LNCaP clone FGC (cell line): ENCODE data around the gene ST6GAL1.
"Not testable (repeated sequence)": the region's sequence is repeated elsewhere in the genome, so short reads cannot be mapped to it uniquely, and the experiment has no call there.

ENCODE experiments used
- DNase-seq: peaks from one replicate; pipeline ENCODE4 v3.0.0-alpha.2; 2011; ENCODE audit warnings: low read depth
- H3K4me3 ChIP-seq: 2 replicates; pipeline ENCODE4 v1.5.1; 2011; ENCODE audit warnings: mild to moderate bottlenecking, low read depth, low read length, control low read depth
- TF ChIP-seq, protein P1 (sequence below): IDR thresholded peaks from 2 replicates; pipeline ENCODE4 v1.5.1; 2012; ENCODE audit warnings: mild to moderate bottlenecking; ENCODE audit not compliant: control insufficient read depth, insufficient read depth; ENCODE audit errors: extremely low read depth

Gene ST6GAL1

DNA sequence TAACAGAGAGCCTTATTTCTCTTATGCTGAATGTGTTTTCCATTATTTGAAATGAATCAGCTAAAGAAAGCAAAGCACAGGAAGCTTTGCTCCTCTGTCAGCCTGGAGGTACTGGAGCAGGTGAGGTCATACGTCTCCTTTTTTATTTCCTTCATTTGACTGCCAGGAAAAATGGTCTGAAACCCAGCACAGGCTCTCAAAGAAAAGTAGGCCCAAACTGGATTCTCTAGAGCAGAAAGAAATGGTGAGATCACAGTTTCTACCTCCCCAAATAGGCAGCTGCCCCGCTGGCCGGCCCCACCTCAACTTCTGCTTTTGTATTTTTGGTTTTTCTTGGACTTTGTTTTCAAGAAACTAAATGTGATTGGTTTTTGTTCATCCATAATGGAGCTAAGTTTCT is 113.9 kb downstream of the ST6GAL1 start:
- no peak overlapping the region for H3K4me3 ChIP-seq
- DNase-seq: no peak
- TF ChIP-seq, protein P1, sequence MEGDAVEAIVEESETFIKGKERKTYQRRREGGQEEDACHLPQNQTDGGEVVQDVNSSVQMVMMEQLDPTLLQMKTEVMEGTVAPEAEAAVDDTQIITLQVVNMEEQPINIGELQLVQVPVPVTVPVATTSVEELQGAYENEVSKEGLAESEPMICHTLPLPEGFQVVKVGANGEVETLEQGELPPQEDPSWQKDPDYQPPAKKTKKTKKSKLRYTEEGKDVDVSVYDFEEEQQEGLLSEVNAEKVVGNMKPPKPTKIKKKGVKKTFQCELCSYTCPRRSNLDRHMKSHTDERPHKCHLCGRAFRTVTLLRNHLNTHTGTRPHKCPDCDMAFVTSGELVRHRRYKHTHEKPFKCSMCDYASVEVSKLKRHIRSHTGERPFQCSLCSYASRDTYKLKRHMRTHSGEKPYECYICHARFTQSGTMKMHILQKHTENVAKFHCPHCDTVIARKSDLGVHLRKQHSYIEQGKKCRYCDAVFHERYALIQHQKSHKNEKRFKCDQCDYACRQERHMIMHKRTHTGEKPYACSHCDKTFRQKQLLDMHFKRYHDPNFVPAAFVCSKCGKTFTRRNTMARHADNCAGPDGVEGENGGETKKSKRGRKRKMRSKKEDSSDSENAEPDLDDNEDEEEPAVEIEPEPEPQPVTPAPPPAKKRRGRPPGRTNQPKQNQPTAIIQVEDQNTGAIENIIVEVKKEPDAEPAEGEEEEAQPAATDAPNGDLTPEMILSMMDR: no peak

DNA sequence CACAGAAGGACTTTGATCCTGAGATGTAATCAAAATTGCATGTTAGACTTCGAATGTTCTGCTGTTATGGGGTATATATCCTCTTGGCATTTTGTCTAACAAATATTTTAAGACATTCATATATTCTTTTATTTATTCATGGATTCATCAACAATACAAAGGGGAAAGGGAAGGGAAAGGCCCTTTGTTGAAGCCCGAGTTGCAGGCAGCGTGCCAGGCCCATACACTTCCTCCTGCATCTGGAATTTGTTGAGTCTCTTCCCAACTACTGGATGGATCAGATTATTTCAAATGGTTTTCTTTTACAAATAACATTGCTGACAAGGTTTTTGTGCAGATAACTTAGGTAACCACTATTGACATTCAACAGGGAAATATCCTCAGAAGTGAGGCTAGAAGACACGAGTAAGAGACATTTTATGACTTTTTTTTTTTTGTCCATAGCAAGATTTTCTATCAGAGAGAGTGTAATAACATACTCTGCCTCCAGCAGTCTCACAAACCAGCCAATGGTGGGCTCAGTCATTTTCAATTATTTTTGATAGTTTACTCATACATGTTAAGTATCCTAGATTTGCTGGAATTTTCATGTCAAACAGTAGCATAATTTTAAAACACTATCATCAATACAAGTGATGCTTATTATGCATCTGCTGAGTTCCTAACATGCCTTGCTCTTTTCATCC is 114.7 kb downstream of the ST6GAL1 start:
- TF ChIP-seq, protein P1: no peak
- no peak overlapping the region for H3K4me3 ChIP-seq
- no peak for DNase-seq

DNA sequence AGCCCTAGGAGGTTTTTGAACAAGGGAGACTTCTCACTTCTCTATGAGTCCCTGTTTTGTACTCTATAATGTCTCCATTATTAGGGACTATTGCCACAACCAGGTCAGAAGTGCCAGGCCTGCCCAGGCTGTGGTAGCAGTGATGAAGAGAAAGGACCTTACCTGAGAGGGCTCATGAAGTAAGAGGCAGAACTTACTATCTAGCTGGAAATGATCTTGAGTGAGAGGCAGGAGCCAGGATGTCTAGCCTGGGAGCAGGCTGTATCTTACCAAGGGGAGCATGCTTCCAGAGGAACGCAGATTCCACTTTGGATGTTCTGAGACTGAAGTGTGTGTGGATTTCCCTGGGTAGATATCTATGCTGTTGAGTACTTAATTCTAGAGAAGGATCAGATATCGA is 115.7 kb downstream of the ST6GAL1 start:
- H3K4me3 ChIP-seq: no peak overlapping the region
- no peak for DNase-seq
- TF ChIP-seq, protein P1: no peak

DNA sequence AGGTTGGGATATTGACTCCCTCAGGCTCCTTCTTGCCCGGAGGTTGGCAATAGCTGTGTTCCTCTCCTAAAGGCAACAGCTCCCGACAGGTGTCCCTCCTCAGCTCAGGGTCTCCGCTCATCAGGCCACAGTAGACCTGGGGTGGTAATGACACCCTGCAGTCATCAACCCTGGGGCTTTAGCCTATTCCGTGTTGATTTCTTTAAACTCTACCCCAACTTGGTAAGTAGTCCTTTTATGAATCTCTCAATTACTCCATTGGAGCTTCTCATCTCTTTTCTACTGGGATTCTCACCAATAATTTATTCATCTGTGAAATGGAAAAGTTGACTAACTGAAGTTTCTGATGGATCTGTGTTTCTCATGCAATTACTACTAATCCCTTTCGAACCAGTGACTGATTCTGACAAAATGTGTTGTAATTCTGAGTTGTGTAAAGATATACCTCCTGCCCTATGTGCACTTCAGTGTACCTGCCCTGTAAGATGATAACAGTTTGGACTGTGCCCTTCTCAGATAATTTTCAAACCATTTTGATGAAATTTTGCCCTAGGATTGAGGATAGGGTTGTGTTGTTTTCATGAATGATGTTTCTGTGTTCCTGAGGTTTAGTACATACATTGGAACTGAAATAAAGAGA is 119.3 kb downstream of the ST6GAL1 start:
- DNase-seq: no peak
- TF ChIP-seq, protein P1: no peak
- no peak overlapping the region for H3K4me3 ChIP-seq

DNA sequence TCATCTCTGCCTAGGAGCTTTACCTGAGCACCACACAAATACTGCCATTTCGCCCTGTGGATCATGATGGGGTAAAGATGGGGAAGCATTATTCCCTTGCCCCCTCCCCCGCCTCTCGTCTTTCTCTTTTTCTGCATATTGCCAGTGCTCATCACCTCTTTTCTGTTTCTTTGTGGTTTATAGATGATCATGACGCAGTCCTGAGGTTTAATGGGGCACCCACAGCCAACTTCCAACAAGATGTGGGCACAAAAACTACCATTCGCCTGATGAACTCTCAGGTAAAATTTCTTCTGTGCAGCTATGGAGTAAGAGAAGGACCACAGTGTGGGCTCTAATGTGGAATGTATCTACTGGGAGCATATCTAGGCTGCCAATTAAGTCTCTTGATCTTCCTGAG is 120.7 kb downstream of the ST6GAL1 start:
- DNase-seq: no peak
- H3K4me3 ChIP-seq: no peak overlapping the region
- TF ChIP-seq, protein P1: no peak

DNA sequence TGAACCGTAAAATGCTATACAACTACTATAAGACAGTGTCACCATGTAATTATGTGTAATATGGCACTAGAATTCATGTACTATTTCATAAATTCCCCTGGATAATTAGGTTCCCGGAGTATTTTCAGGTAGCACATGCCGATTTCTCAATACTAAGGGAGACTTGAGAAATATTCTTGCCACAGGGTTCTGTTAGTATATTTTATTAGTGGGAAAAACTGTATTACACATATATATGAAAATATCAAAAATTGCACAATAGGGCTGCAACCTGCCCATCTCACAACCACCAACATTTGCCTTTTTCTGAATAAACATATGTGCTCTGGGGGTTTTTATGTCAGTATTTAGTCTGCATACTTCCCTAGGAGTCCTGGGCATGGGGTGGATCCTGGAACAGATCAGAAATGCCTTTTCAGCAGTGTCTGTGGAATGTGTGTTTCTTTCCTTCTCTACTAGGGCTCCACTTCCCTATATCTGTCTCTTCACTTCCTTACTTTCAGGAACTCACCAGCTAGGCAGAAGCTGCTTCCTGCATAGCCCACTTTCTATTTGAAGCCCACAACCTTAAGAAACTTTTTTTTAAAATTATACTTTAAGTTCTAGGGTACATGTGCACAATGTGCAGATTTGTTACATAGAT is 121.5 kb downstream of the ST6GAL1 start:
- TF ChIP-seq, protein P1: no peak
- no peak overlapping the region for H3K4me3 ChIP-seq
- no peak for DNase-seq

DNA sequence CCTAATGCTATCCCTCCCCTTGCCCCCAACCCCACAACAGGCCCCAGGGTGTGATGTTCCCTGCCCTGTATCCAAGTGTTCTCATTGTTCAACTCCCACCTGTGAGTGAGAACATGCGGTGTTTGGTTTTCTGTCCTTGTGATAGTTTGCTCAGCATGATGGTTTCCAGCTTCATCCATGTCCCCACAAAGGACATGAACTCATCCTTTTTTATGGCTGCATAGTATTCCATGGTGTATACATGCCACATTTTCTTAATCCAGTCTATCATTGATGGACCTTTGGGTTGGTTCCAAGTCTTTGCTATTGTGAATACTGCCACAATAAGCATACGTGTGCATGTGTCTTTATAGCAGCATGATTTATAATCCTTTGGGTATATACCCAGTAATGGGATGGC is 122.1 kb downstream of the ST6GAL1 start:
- not testable (repeated sequence) for DNase-seq, H3K4me3 ChIP-seq

DNA sequence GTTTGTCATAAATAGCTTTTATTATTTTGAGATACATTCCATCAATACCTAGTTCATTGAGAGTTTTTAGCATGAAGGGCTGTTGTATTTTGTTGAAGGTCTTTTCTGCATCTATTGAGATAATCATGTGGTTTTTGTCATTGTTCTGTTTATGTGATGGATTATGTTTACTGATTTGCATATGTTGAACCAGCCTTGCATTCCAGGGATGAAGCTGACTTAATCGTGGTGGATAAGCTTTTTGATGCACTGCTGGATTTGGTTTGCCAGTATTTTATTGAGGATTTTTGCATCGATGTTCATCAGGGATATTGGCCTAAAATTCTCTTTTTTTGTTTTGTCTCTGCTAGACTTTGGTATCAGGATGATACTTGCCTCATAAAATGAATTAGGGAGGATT is 124.1 kb downstream of the ST6GAL1 start:
- H3K4me3 ChIP-seq, DNase-seq: not testable (repeated sequence)

DNA sequence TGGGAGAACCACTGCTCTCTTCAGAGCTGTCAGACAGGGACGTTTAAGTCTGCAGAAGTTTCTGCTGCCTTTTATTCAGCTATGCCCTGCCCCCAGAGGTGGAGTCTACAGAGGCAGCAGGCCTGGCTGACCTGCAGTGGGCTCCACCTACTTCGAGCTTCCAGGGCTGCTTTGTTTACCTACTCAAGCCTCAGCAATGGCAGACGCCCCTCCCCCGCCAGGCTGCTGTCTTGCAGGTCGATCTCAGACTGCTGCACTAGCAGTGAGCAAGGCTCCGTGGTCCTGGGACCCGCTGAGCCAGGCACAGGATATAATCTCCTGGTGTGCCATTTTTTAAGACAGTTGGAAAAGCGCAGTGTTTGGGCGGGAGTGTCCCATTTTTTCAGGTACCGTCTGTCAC is 127.5 kb downstream of the ST6GAL1 start:
- not testable (repeated sequence) for DNase-seq, H3K4me3 ChIP-seq
